Testis (tissue), 2 donors: ENCODE results near the gene DLG1.

Source experiments
- CTCF ChIP-seq, 3 experiments: fragments of 450-650 bp in 2 of 3; fragments of 200-600 bp in 1 of 3; sonication (generic) in 1 of 3; IDR thresholded peaks; one replicate each; pipeline ENCODE4 v1.5.1; 2016 to 2019; ENCODE audit warnings: antibody characterized with exemption in 3 of 3, mild to moderate bottlenecking in 2 of 3, moderate library complexity in 1 of 3
- POLR2A ChIP-seq: fragments of 450-650 bp; IDR thresholded peaks from one replicate; pipeline ENCODE4 v1.6.1; 2017; ENCODE audit warnings: antibody characterized with exemption, mild to moderate bottlenecking, moderate library complexity

- TF ChIP-seq CTCF (IDR thresholded peaks at IDR 0.05): no peak
- TF ChIP-seq POLR2A: no peak
These were observed 101.1 kb downstream of the DLG1 start for GRCh38 chr3:197197334-197197733.
